Hepatocyte (in vitro differentiated cells): ENCODE measurements around the gene NXN.

ENCODE experiments used
- CTCF ChIP-seq: fragments of 200-600 bp; sonication (generic); IDR thresholded peaks from 2 replicates; pipeline ENCODE4 v1.5.1; 2016; ENCODE audit warnings: antibody characterized with exemption, mild to moderate bottlenecking; ENCODE audit not compliant: poor library complexity
- EZH2phosphoT487 ChIP-seq: fragments of 200-600 bp; sonication (generic); IDR thresholded peaks from one replicate; pipeline ENCODE4 v1.6.1; 2018; ENCODE audit warnings: antibody characterized with exemption, mild to moderate bottlenecking, low read depth, moderate library complexity; ENCODE audit not compliant: unreplicated experiment, severe bottlenecking

GRCh38 chr17:773467-774312 is 205.9 kb downstream of the NXN start:
- TF ChIP-seq CTCF (no peak), EZH2phosphoT487 (no peak)
